DOHH2 (cell line): Measurements from ENCODE around the gene AMFR.

ENCODE experiments used
- H3F3A ChIP-seq: fragments of 200-600 bp; sonication (generic), shearing (Covaris generic); 2 replicates; pipeline ENCODE4 v1.6.0; 2016; ENCODE audit warnings: antibody characterized with exemption, mild to moderate bottlenecking; ENCODE audit not compliant: control insufficient read depth, insufficient read depth
- H3K27ac ChIP-seq: fragments of 200-600 bp; sonication (generic); 2 replicates; pipeline ENCODE4 v1.5.1; 2014; ENCODE audit warnings: low read depth, mild to moderate bottlenecking, low read length, moderate library complexity
- H3K27me3 ChIP-seq: fragments of 200-600 bp; sonication (generic); 2 replicates; pipeline ENCODE4 v1.6.1; 2014; ENCODE audit warnings: mild to moderate bottlenecking, low read length, mixed read lengths; ENCODE audit not compliant: control insufficient read depth
- H3K36me3 ChIP-seq: fragments of 200-600 bp; sonication (generic); 2 replicates; pipeline ENCODE4 v1.6.1; 2014; ENCODE audit warnings: mild to moderate bottlenecking, low read length, moderate library complexity, mixed read lengths; ENCODE audit not compliant: control insufficient read depth
- H3K4me1 ChIP-seq: fragments of 200-600 bp; sonication (generic); 2 replicates; pipeline ENCODE4 v1.6.1; 2014; ENCODE audit warnings: mild to moderate bottlenecking, low read length, mixed read lengths; ENCODE audit not compliant: control insufficient read depth
- H3K4me2 ChIP-seq: fragments of 200-600 bp; sonication (generic); 2 replicates; pipeline ENCODE4 v1.6.0; 2014; ENCODE audit warnings: mild to moderate bottlenecking, low read length, moderate library complexity
- H3K4me3 ChIP-seq: fragments of 200-600 bp; sonication (generic); 2 replicates; pipeline ENCODE4 v1.5.1; 2014; ENCODE audit warnings: mild to moderate bottlenecking, low read length, mixed read lengths
- H3K79me2 ChIP-seq: fragments of 200-600 bp; sonication (generic); 2 replicates; pipeline ENCODE4 v1.6.1; 2014; ENCODE audit warnings: mild to moderate bottlenecking, low read length, mixed read lengths; ENCODE audit not compliant: control insufficient read depth
- H3K9me2 ChIP-seq: fragments of 200-600 bp; sonication (generic); replicated peaks from 2 replicates; pipeline ENCODE4 v1.6.1; 2014; ENCODE audit warnings: mild to moderate bottlenecking, low read length, mixed read lengths; ENCODE audit not compliant: control insufficient read depth
- H3K9me3 ChIP-seq: fragments of 200-600 bp; sonication (generic); 2 replicates; pipeline ENCODE4 v1.6.1; 2014; ENCODE audit warnings: antibody characterized with exemption, low read length, mixed read lengths; ENCODE audit not compliant: control insufficient read depth, insufficient read depth
- H4K20me1 ChIP-seq: fragments of 200-600 bp; sonication (generic); 2 replicates; pipeline ENCODE4 v1.6.0; 2014; ENCODE audit warnings: low read depth, mild to moderate bottlenecking, antibody characterized with exemption, low read length, moderate library complexity; ENCODE audit not compliant: control insufficient read depth, insufficient read depth
- EZH2phosphoT487 ChIP-seq: fragments of 200-600 bp; sonication (generic); IDR thresholded peaks from 2 replicates; pipeline ENCODE4 v1.6.1; 2017; ENCODE audit warnings: borderline replicate concordance, mild to moderate bottlenecking, antibody characterized with exemption, low read length, moderate library complexity, mixed read lengths
- TF ChIP-seq, protein P1 (sequence below): fragments of 200-600 bp; sonication (generic); IDR thresholded peaks from one replicate; pipeline ENCODE4 v1.5.1; 2014; ENCODE audit warnings: antibody characterized with exemption, mild to moderate bottlenecking, low read depth, low read length; ENCODE audit not compliant: poor library complexity, severe bottlenecking

The AMFR gene

GRCh38 chr16:56420613-56421012, 4.7 kb downstream of the AMFR start:
- Histone ChIP-seq H3K27ac (peak overlapping the region; percentile 97), H4K20me1 (0 out of 2 replicates have a peak, but pooled peaks cover 3% of the 10 kb centered on the region), H3K79me2 (peaks cover 88% of the 10 kb centered on the region), H3K9me2 (no peaks in the 10 kb centered on the region), H3F3A (peaks cover 47% of the 10 kb centered on the region), H3K9me3 (no peaks in the 10 kb centered on the region), H3K27me3 (no peaks in the 10 kb centered on the region), H3K4me3 (peak overlapping the region; percentile 68), H3K36me3 (peaks cover 54% of the 10 kb centered on the region), H3K4me2 (peak overlapping the region; percentile 70), H3K4me1 (peaks cover 77% of the 10 kb centered on the region)
- TF ChIP-seq, protein P1, sequence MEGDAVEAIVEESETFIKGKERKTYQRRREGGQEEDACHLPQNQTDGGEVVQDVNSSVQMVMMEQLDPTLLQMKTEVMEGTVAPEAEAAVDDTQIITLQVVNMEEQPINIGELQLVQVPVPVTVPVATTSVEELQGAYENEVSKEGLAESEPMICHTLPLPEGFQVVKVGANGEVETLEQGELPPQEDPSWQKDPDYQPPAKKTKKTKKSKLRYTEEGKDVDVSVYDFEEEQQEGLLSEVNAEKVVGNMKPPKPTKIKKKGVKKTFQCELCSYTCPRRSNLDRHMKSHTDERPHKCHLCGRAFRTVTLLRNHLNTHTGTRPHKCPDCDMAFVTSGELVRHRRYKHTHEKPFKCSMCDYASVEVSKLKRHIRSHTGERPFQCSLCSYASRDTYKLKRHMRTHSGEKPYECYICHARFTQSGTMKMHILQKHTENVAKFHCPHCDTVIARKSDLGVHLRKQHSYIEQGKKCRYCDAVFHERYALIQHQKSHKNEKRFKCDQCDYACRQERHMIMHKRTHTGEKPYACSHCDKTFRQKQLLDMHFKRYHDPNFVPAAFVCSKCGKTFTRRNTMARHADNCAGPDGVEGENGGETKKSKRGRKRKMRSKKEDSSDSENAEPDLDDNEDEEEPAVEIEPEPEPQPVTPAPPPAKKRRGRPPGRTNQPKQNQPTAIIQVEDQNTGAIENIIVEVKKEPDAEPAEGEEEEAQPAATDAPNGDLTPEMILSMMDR = no peak
- TF ChIP-seq EZH2phosphoT487 = no peak

GRCh38 chr16:56419740-56420548, 5.4 kb downstream of the AMFR start:
- Histone ChIP-seq H4K20me1 (0 out of 2 replicates have a peak, but pooled peaks cover 3% of the 10 kb centered on the region), H3K4me1 (peaks cover 83% of the 10 kb centered on the region), H3K36me3 (peaks cover 60% of the 10 kb centered on the region), H3K9me3 (no peaks in the 10 kb centered on the region), H3K27ac (peak overlapping the region; percentile 97), H3K4me3 (peak overlapping the region; percentile 68), H3K4me2 (peak overlapping the region; percentile 70), H3K79me2 (peaks cover 92% of the 10 kb centered on the region), H3K27me3 (no peaks in the 10 kb centered on the region), H3F3A (peaks cover 47% of the 10 kb centered on the region), H3K9me2 (no peaks in the 10 kb centered on the region)
- TF ChIP-seq EZH2phosphoT487 = no peak
- TF ChIP-seq, protein P1 = peak; percentile 46

GRCh38 chr16:56417138-56417537, 8.2 kb downstream of the AMFR start:
- Histone ChIP-seq H3K27ac (peak overlapping the region; percentile 44), H3K4me1 (peaks cover 77% of the 10 kb centered on the region), H3K79me2 (peaks cover 92% of the 10 kb centered on the region)

More at GRCh38 chr16:56417138-56417537, 8.2 kb downstream of the AMFR start:
- peak overlapping the region; percentile 59 for H3K4me2 ChIP-seq
- no peaks in the 10 kb centered on the region for H3K9me2 ChIP-seq
- peak overlapping the region; percentile 34 for H3K4me3 ChIP-seq
- peaks cover 26% of the 10 kb centered on the region for H3F3A ChIP-seq
- peaks cover 7% of the 10 kb centered on the region; the same call in 1 of the 2 replicates for H4K20me1 ChIP-seq
- TF ChIP-seq EZH2phosphoT487 = no peak
- TF ChIP-seq, protein P1 = no peak
- H3K36me3 ChIP-seq = peaks cover 66% of the 10 kb centered on the region
- H3K27me3 ChIP-seq = no peaks in the 10 kb centered on the region
- H3K9me3 ChIP-seq = no peaks in the 10 kb centered on the region
